NCI-H146 treated with DMSO at 0.1 percent for 48 hours (cell line): ENCODE measurements around the gene QRICH1.

Experiments
- DNase-seq: peaks from one replicate; lab custom pipeline; 2025; ENCODE audit not compliant: unreplicated experiment; lab: John Stamatoyannopoulos, UW

The QRICH1 gene

DNA sequence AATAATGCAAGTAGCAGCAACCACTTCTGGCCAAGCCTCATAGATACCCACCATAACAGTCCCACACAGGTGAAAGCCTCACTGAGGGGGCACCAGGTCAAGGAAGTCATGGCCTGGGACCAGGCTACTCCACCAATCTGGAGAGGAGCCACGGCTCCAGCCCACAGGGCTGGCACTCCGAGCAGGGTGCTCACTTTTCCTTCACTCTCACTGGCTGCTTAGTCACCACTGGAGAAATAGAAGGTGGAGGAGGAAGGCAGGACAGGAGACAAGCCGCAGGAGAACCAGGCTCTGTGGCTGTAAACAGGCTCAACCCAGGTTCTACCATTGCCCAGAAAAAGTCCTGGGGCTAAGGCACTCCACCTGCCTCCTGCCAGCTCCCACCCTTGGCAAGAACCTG is 25.6 kb upstream of the QRICH1 start:
- DNase-seq, result no peak

- no peak for DNase-seq
These were observed 25.2 kb upstream of the QRICH1 start for GRCh38 chr3:49119036-49119435.

DNA sequence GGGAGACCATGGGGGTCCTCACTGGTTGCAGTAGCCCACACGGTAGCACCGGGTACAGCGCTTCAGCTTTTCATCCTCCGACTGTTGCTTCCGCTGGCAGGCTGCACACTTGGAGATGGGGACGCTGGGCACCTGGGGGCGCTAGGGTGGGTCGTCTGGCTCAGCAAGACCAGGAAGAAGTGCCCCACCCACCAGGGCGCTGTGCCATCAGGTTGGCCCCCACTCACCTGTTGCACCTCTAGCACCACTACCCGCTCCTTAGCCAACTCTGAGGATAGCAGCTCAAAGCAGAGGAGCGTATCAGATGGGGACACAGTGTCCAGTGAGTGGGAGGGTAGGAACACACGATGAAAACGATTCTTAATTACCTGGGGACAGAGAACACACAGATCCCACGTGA is 18.4 kb upstream of the QRICH1 start:
- no peak for DNase-seq

DNA sequence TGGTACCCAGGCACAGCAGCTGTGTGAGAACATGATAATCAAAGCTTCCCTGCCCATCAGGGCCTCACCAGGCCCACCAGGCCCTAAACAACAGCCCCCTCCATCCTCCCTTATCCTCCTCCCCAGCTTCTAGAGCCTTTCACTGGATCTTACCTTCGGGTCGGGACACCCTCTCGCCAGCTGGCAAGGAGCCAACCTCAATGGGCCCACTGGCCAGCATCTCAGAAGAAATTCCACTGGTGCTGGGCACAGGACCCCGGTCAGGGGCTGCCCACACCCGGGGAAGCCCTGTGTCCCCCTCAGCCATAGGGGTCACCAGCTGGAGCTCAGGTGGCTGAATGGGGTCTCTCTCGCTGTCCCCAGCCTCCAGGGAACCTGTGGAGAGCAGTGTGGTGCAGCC is 17.5 kb upstream of the QRICH1 start:
- no peak for DNase-seq

DNA sequence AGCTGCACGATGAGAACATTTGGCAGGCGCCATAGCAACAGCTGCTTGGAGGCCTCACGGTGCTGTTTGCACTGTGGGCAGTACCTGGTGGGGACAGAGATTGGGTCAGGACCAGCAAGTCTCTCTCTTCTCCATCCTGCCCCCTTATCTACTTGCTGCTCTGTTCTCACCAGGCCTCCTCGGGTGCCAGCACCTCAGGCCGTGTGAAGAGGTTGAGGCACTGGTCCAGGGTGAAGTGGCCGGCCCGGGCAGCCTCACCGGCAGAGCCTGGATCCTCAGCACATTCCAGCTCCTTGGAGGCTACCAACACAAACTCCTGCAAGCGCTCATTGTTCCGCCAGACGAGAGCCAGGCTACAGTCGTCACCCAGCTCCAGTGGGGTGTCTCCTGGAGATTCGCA is 16.9 kb upstream of the QRICH1 start:
- DNase-seq, result no peak

DNA sequence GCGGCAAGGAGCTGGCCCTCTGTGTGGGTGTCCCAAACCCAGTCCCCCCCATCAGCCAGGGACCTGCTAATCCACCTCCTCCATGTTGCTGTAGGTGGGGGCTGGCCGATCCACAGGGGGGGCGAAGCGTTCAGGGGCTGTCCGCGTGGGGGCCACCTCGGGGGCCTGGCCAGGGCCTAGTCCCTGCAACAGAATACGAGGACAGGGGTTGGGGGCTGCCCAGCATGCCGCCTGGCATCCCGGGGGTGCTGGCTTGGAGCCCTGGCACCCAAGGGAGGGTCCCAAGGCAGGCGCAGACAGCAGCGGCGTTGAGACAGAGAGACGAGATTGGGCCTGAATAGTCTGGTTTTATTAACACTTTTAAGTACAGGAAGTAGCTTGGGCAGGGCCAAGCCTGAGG is 14.5 kb upstream of the QRICH1 start:
- no peak for DNase-seq

DNA sequence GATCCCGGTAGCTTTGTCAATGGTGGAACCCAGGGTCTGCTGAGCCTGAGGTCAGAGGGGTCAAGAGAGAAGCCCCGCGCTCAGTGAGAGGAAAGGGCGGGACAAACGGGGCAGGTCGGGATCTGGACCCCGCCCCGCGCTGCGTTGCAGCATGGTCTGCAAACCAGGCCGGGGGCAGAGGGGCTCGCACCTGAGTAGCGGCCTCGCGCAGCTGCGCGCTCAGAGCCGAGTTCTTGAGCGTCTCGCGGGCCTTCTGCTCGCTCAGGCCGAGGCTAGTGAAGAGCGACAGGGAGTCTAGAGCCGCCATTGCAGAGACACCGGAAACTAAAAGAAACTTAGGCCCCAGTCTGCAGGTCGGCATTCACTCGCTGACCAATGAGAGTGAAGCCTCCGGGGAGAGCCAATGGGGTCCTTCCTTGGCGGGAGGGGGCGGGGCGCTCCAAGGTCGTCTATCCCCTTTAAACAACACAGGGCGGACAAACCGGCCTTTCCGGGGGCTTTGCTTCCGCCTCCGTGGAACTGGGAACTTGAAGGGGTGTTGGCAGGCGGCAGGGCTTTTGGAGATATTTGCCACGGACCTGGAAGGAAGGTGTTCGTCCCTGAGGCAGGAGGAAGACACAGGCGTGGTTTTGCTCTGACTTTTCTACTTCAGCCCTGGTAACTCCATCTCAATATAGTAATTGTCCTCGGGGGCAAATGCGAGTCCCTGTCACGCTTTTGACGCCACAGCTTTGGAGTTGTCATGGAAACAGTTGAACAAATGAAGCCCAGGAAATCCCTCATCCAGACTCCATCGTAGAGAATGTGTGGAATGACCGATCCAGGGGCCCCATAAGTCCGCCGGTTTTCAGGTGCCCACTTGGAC is 10.8 kb upstream of the QRICH1 start, which contains the start of gene QARS1:
TSS of gene QARS1 (minus strand) at position 331 of the 865 bp plus-strand sequence. CDS start at position 307, 24 bp downstream.
- peak; percentile 74 for DNase-seq

GRCh38 chr3:49104052-49104426 is 10.2 kb upstream of the QRICH1 start:
- DNase-seq, result no peak

DNA sequence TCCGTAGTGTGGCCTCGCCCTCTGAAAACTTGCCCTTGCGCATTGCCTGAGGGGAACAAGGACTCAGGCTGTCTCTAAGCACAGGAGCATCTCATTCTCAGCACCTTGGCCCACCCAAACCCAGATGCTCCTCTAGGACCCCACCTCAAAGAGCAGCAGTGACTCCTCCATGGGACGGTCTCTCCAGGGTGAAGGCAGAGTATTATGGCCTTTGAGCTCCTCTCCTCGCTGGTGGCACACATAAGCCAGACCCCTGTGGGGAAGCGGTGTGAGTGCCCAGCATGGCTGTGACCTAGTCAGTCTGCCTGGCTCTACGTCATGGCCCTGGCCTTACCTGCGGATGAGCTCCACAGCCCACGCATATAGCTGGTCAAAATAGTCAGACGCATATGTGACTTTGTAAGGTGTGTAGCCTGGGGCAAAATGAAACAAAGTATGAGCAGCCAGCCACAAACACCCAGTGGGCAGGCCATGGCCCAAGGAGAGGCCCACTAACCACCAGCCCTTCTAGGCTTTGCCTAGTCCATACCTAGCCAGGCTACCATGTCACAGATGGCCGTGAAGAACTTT is 6.3 kb upstream of the QRICH1 start:
- DNase-seq, result no peak

GRCh38 chr3:49098910-49099630 is 5.2 kb upstream of the QRICH1 start:
- no peak for DNase-seq

DNA sequence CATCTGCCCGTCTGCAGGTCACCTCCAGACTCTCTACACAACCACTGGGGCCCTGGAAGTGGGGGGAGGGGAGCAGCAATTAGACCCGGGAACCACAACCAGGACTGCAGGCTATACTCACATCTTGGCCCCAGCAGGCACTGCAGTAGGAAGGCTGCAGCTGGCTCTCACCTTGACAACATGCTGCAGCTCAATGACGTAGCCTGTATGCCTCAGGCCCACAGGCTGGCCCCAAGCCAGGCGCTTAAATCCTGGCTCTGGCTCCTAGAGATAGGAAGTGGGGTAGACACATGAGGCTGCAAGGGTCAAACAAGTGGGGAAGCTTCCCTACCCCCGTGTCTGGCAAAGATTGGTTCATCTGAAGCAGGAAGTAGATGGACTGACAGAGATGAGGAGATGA is 4.6 kb upstream of the QRICH1 start:
- no peak for DNase-seq

GRCh38 chr3:49092938-49093852 is 676 bp downstream of the QRICH1 start:
- DNase-seq, result peak; percentile 19

GRCh38 chr3:49081429-49081828 is 12.4 kb downstream of the QRICH1 start:
- no peak for DNase-seq

- no peak for DNase-seq
These were observed 14.6 kb downstream of the QRICH1 start for GRCh38 chr3:49079270-49079669.

DNA sequence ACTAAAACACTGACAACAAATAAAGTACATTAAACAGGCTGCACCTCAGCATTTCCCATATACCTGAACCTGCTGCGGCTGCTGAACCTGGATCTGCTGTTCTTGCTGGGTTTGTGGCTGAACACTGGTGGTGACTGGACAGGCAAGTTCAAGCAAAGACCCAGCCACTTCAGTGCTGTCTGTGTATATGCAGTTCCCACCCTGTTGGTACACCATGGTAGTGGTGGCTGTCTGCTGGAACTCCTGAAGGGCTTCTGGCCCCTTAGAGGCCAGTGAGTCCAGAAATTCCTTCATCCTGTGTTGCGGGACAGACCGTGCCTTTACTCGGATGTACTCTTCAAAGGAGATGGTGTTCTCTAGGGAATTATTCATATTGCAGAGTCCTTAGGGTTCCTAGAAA is 17.2 kb downstream of the QRICH1 start:
- DNase-seq, result no peak

DNA sequence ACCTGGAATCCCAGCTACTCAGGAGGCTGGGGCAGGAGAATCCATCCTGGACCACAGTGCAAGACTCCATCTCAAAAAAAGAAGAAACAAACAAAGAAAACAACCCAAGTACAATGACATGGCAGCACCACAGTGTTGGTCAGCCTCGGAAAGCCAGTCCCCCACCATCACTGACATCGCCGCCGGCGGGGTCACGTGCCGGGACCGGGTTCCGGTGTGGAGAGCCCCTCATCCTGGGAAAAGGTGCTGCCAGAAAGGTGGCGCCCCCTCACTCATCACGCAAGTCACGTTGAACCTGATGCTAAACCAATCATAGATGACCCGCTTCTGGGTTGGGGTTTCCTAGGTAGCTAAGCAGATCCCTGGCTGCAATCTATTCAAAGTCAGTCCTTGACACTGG is 17.8 kb downstream of the QRICH1 start:
- DNase-seq, result no peak

DNA sequence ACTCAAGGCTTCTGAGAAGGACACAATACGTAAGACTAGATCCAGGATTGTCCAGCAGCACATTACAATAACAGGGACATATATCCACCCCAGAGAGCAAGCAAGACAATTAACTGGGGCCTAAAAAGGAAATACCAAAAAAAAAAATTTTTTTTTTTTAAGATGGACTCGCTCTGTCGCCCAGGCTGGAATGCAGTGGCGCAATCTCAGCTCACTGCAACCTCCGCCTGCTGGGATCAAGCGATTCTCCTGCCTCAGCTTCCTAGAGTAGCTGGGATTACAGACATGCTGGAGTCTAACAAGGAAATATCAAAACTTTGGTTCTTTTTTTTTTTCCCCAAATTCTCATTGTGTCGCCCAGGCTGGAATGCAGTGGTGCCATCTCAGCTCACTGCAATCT is 35.9 kb downstream of the QRICH1 start:
- no peak for DNase-seq

DNA sequence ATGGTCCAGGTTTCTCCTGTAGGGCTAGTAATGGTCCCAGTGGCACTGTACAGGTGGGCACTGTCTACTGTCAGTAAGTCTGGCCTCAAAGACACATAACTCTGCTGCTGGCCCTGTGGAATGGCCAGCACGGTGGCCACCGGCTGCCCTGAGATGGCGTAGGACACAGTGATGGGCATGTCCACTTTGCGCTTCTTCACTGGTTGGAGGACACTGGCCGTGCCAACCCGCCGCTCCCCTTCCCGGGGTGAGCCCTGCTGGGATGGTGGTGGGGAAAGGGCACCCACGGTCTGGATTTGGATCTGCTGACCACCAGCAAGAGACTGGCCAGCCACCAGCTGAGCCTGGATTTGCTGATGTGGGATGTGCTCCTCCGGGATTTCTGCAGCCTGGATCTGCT is 36.6 kb downstream of the QRICH1 start:
- DNase-seq, result no peak

DNA sequence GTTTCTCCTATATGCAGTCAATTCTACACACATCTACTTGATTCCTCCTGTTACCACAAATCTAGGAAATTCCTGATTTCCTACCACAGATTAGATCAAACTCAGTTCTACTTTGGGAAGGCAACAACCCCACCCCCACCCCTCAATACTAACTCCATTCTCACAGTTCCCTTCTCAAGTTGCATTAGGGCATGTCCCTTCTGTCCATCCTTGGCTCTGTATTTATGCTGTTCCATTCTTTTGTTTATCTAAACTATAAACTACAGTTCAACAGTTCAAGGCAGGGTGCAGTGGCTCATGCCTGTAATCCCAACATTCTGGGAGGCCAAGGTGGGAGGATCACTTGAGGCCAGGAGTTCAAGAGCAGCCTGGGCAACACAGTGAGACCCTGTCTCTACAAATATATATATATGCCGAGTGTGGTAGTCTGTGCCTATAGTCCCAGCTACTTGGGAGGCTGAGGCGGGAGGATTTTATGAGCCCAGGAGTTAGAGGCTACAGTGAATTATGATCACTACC is 39.5 kb downstream of the QRICH1 start:
- no peak for DNase-seq

DNA sequence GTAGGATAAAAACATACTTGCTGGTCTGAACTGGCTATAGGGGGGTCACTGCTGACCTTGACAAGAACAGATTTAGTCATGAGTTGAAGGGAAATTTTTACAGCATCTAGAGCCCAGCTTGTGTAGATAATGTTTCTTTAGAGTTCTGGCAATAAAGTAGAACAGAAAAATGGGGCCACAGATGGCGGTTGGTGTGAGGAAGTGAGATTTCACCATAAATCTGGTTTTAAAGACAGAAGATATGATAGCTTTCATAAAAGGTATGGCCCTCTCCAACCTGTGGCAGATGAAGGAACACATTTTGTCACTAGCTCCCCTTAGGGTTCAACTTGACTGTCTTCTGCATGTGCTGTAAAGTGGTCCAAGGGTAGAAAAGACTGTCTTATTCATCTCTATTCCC is 40.3 kb downstream of the QRICH1 start:
- no peak for DNase-seq

DNA sequence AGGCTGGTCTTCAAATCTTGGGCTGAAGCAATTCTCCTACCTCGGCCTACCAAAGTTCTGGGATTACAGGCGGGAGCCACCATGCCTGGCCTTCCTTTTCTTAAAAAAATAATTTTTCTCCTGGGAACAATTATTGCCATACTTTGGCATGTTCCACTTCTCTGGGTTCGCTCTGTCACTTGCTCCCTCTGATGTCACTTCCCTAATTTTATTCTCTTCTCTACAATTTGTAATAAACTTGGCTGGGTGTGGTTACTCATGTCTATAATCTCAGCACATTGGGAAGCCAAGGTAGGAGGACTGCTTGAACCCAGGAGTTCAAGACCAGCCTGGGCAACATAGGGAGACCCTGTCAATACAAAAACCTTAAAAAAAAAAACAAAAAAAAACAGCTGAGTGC is 58.6 kb downstream of the QRICH1 start:
- DNase-seq, result no peak
